C4-2B (cell line): Measurements from ENCODE around the gene CRCP.

Experiments
- ZFX ChIP-seq: fragments of 450-650 bp; IDR thresholded peaks from 2 replicates; pipeline ENCODE4 v1.6.1; 2017
- TF ChIP-seq, protein P1 (sequence below): fragments of 450-650 bp; conservative IDR thresholded peaks from 2 replicates; pipeline ENCODE4 v1.5.1; 2017; ENCODE audit warnings: mild to moderate bottlenecking

DNA sequence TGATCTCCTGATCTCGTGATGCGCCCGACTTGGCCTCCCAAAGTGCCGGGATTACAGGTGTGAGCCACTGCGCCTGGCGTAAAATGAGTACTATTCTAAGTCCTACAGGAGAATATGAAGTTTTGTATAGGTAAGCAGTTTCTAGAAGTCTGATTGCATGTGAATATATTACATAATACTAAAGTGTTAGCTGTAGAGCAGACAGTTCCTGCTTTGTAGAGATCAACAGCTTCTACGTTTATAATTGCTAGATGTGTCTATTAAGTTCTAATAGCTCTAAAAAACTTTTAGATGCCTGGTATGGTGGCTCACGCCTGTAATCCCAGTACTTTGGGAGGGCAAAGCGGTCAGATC, 8.5 kb downstream of the CRCP start:
- TF ChIP-seq, protein P1, sequence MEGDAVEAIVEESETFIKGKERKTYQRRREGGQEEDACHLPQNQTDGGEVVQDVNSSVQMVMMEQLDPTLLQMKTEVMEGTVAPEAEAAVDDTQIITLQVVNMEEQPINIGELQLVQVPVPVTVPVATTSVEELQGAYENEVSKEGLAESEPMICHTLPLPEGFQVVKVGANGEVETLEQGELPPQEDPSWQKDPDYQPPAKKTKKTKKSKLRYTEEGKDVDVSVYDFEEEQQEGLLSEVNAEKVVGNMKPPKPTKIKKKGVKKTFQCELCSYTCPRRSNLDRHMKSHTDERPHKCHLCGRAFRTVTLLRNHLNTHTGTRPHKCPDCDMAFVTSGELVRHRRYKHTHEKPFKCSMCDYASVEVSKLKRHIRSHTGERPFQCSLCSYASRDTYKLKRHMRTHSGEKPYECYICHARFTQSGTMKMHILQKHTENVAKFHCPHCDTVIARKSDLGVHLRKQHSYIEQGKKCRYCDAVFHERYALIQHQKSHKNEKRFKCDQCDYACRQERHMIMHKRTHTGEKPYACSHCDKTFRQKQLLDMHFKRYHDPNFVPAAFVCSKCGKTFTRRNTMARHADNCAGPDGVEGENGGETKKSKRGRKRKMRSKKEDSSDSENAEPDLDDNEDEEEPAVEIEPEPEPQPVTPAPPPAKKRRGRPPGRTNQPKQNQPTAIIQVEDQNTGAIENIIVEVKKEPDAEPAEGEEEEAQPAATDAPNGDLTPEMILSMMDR: no peak
- TF ChIP-seq ZFX: no peak
